Measurements from ENCODE around the gene GRIK2. TPM values are rescaled to one million over a fixed set of nuclear protein-coding genes. Genes with fewer than 3 reads are reported as not detected.

GRIK2 gene
- total RNA-seq, 5 donors from 2014 or later (not counting 1 experiment from before 2014, with no cell fraction given): 0.15 to 0.19 TPM; not detected in 3

- no peaks in the 10 kb centered on the region for H3K9me3 ChIP-seq
- ChIA-PET POLR2A (no interaction called here), CTCF (no interaction called here)
- no peak overlapping the region for H3K27ac Mint-ChIP-seq
- H3K4me3 Mint-ChIP-seq: no peak overlapping the region
- no peaks in the 10 kb centered on the region for H3K27me3 ChIP-seq (replicated peaks in 1 of 2; ENCODE audit: control insufficient read depth in 2 of 2, extremely low read depth in 1 of 2, insufficient read depth in 2 of 2, low read length in 1 of 2)
- H3K4me1 Mint-ChIP-seq: no peaks in the 10 kb centered on the region
- H3K9me3 Mint-ChIP-seq: peaks cover 5 to 12% (median 7%) of the 10 kb centered on the region in 3 donors
- no CpG with 5 or more reads among the region's 2 CpGs for WGBS (ENCODE audit: insufficient coverage)
- H3K27me3 Mint-ChIP-seq: no peaks in the 10 kb centered on the region
- no peak overlapping the region for H3K4me3 ChIP-seq (ENCODE audit: control insufficient read depth in 1 of 2, extremely low read depth in 1 of 2, low read length in 1 of 2)
- ATAC-seq (replicated peaks in 1 of 4) (no peak), DNase-seq (no peak)
- H3K27ac ChIP-seq (ENCODE audit: low read length): no peak overlapping the region
- no peaks in the 10 kb centered on the region for H3K4me1 ChIP-seq (ENCODE audit: control insufficient read depth in 1 of 2, extremely low read depth in 1 of 2, insufficient read depth in 2 of 2, low read length in 2 of 2)
- no peaks in the 10 kb centered on the region for H3K36me3 Mint-ChIP-seq
- no peaks in the 10 kb centered on the region for H3K36me3 ChIP-seq (ENCODE audit: control insufficient read depth in 2 of 2, extremely low read depth in 1 of 2, insufficient read depth in 1 of 2, low read length in 1 of 2)
These were observed 337.4 kb downstream of the GRIK2 start for GRCh38 chr6:101730954-101731353.

- Histone ChIP-seq H3K9me3 (no peaks in the 10 kb centered on the region), H3K36me3 (ENCODE audit: control insufficient read depth in 2 of 2, extremely low read depth in 1 of 2, insufficient read depth in 1 of 2, low read length in 1 of 2) (no peaks in the 10 kb centered on the region), H3K4me3 (ENCODE audit: control insufficient read depth in 1 of 2, extremely low read depth in 1 of 2, low read length in 1 of 2) (no peak overlapping the region), H3K27me3 (replicated peaks in 1 of 2; ENCODE audit: control insufficient read depth in 2 of 2, extremely low read depth in 1 of 2, insufficient read depth in 2 of 2, low read length in 1 of 2) (no peaks in the 10 kb centered on the region), H3K27ac (ENCODE audit: low read length) (no peak overlapping the region), H3K4me1 (ENCODE audit: control insufficient read depth in 1 of 2, extremely low read depth in 1 of 2, insufficient read depth in 2 of 2, low read length in 2 of 2) (no peaks in the 10 kb centered on the region)
- ChIA-PET CTCF (no interaction called here), POLR2A (no interaction called here)
- Mint-ChIP-seq H3K36me3 (no peaks in the 10 kb centered on the region), H3K27me3 (no peaks in the 10 kb centered on the region), H3K4me1 (no peaks in the 10 kb centered on the region), H3K9me3 (peaks cover 7 to 18% (median 8%) of the 10 kb centered on the region in 3 donors), H3K4me3 (no peak overlapping the region), H3K27ac (no peak overlapping the region)
- ATAC-seq (replicated peaks in 1 of 4) (no peak), DNase-seq (no peak)
These were observed 340.4 kb downstream of the GRIK2 start for GRCh38 chr6:101733899-101734298.

DNA sequence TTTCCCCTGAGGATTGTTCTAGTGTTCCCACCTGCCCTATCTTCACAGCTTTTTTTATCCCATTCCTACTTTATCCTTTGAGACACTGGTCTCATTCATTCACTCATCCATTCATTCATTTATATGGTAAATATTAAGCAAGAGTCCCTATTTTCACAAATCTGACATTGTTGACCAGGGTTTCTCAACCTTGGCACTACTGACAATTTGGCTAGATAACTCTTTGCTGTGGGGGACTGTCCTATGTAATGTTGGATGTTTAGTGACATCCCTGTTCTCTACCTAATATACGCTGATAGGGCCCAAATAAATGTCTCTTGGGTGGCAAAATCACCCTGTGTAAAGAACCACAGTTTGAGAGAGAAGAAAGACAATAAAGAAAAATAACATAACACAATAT is 345.0 kb downstream of the GRIK2 start:
- Histone ChIP-seq H3K4me3 (ENCODE audit: control insufficient read depth in 1 of 2, extremely low read depth in 1 of 2, low read length in 1 of 2) (no peak overlapping the region), H3K9me3 (no peaks in the 10 kb centered on the region), H3K27ac (ENCODE audit: low read length) (no peak overlapping the region), H3K36me3 (ENCODE audit: control insufficient read depth in 2 of 2, extremely low read depth in 1 of 2, insufficient read depth in 1 of 2, low read length in 1 of 2) (no peaks in the 10 kb centered on the region), H3K4me1 (ENCODE audit: control insufficient read depth in 1 of 2, extremely low read depth in 1 of 2, insufficient read depth in 2 of 2, low read length in 2 of 2) (no peaks in the 10 kb centered on the region), H3K27me3 (replicated peaks in 1 of 2; ENCODE audit: control insufficient read depth in 2 of 2, extremely low read depth in 1 of 2, insufficient read depth in 2 of 2, low read length in 1 of 2) (no peaks in the 10 kb centered on the region)
- CTCF ChIA-PET: no interaction called here
- Mint-ChIP-seq H3K27ac (no peak overlapping the region), H3K4me1 (no peaks in the 10 kb centered on the region), H3K9me3 (peaks cover 11 to 18% (median 12%) of the 10 kb centered on the region in 3 donors), H3K36me3 (no peaks in the 10 kb centered on the region), H3K27me3 (no peaks in the 10 kb centered on the region), H3K4me3 (no peak overlapping the region)
- POLR2A ChIA-PET: no interaction called here
- ATAC-seq (replicated peaks in 1 of 4): no peak
- WGBS (ENCODE audit: insufficient coverage): no CpG with 5 or more reads among the region's 1 CpG
- no peak for DNase-seq

- no peak overlapping the region for H3K4me3 ChIP-seq (ENCODE audit: control insufficient read depth in 1 of 2, extremely low read depth in 1 of 2, low read length in 1 of 2)
- no peaks in the 10 kb centered on the region for H3K4me1 ChIP-seq (ENCODE audit: control insufficient read depth in 1 of 2, extremely low read depth in 1 of 2, insufficient read depth in 2 of 2, low read length in 2 of 2)
- H3K36me3 ChIP-seq (ENCODE audit: control insufficient read depth in 2 of 2, extremely low read depth in 1 of 2, insufficient read depth in 1 of 2, low read length in 1 of 2): no peaks in the 10 kb centered on the region
- Mint-ChIP-seq H3K4me1 (no peaks in the 10 kb centered on the region), H3K4me3 (no peak overlapping the region), H3K27ac (no peak overlapping the region), H3K27me3 (no peaks in the 10 kb centered on the region), H3K36me3 (no peaks in the 10 kb centered on the region), H3K9me3 (peaks cover 6 to 8% (median 8%) of the 10 kb centered on the region in 3 donors)
- H3K27me3 ChIP-seq (replicated peaks in 1 of 2; ENCODE audit: control insufficient read depth in 2 of 2, extremely low read depth in 1 of 2, insufficient read depth in 2 of 2, low read length in 1 of 2): no peaks in the 10 kb centered on the region
- POLR2A ChIA-PET: no interaction called here
- no peak for ATAC-seq (replicated peaks in 1 of 4)
- WGBS (ENCODE audit: insufficient coverage): 38% methylated on average over 1 of the region's 2 CpGs
- DNase-seq: no peak
- CTCF ChIA-PET: no interaction called here
- H3K9me3 ChIP-seq: no peaks in the 10 kb centered on the region
- no peak overlapping the region for H3K27ac ChIP-seq (ENCODE audit: low read length)
These were observed 347.1 kb downstream of the GRIK2 start for GRCh38 chr6:101740631-101741030.

DNA sequence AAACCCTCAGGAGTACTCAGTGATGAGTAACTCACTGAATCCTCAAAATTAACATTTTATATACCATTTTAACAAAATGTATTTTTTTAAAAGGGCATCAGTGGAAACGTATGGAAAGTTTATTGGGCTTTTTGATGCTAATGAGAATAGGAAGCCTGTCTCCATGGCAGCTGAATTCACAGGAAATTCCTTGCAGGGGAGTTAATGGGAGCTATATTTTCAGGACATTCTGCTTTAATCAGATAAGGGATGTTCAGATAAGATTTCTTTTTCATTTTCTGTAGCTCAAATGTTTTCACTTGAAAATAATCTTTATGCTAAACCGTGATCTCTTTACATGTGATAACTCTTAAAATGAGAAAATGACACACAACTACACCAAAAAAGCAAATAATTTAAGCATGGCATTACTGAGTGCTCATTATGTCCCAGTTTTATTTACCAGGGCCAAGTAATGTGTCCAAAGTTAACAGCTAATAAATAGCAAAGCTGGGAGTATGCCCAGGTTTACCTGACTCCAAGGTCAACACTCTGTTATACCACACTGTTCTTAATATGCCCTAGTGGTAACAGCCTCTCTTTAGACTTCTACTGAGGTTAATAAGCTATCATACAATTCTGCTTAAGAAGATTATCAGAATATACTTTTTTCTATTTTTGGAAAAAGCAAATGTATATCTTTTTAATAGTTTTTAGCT is 348.1 kb downstream of the GRIK2 start:
- no peak overlapping the region for H3K27ac Mint-ChIP-seq
- WGBS (ENCODE audit: insufficient coverage): no CpG with 5 or more reads among the region's 2 CpGs
- ATAC-seq (replicated peaks in 1 of 4): no peak
- Histone ChIP-seq H3K36me3 (ENCODE audit: control insufficient read depth in 2 of 2, extremely low read depth in 1 of 2, insufficient read depth in 1 of 2, low read length in 1 of 2) (no peaks in the 10 kb centered on the region), H3K4me1 (ENCODE audit: control insufficient read depth in 1 of 2, extremely low read depth in 1 of 2, insufficient read depth in 2 of 2, low read length in 2 of 2) (no peaks in the 10 kb centered on the region), H3K9me3 (no peaks in the 10 kb centered on the region), H3K27ac (ENCODE audit: low read length) (no peak overlapping the region), H3K4me3 (ENCODE audit: control insufficient read depth in 1 of 2, extremely low read depth in 1 of 2, low read length in 1 of 2) (no peak overlapping the region), H3K27me3 (replicated peaks in 1 of 2; ENCODE audit: control insufficient read depth in 2 of 2, extremely low read depth in 1 of 2, insufficient read depth in 2 of 2, low read length in 1 of 2) (no peaks in the 10 kb centered on the region)
- H3K9me3 Mint-ChIP-seq: peaks cover 5 to 7% (median 7%) of the 10 kb centered on the region in 3 donors
- DNase-seq: no peak
- ChIA-PET CTCF (no interaction called here), POLR2A (no interaction called here)
- H3K27me3 Mint-ChIP-seq: no peaks in the 10 kb centered on the region
- H3K4me3 Mint-ChIP-seq: no peak overlapping the region
- no peaks in the 10 kb centered on the region for H3K4me1 Mint-ChIP-seq
- no peaks in the 10 kb centered on the region for H3K36me3 Mint-ChIP-seq

- POLR2A ChIA-PET: no interaction called here
- H3K4me1 ChIP-seq (ENCODE audit: control insufficient read depth in 1 of 2, extremely low read depth in 1 of 2, insufficient read depth in 2 of 2, low read length in 2 of 2): no peaks in the 10 kb centered on the region
These were observed 353.7 kb downstream of the GRIK2 start for GRCh38 chr6:101747160-101747559.

DNA sequence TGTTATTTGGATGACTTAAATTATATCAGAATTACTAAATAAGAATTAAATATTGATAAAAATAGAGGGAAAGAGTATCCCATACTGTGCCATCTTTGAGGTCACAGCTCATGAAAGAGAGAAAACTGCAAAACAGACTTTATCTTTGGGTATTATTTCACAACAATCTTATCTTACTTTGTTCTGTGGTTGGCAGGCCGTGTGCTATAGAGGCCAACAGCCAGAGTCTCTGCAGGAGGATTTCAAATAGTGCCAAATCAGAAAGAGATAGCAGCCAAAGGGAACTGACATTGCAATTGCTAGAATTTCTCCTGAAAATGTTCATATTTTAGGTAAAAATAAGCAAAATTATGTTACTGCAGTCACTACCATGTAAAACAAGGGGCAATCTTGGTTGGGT is 354.2 kb downstream of the GRIK2 start:
- no peaks in the 10 kb centered on the region for H3K27me3 Mint-ChIP-seq
- H3K27ac Mint-ChIP-seq: no peak overlapping the region
- DNase-seq: no peak
- Histone ChIP-seq H3K27ac (ENCODE audit: low read length) (no peak overlapping the region), H3K4me1 (ENCODE audit: control insufficient read depth in 1 of 2, extremely low read depth in 1 of 2, insufficient read depth in 2 of 2, low read length in 2 of 2) (no peaks in the 10 kb centered on the region), H3K36me3 (ENCODE audit: control insufficient read depth in 2 of 2, extremely low read depth in 1 of 2, insufficient read depth in 1 of 2, low read length in 1 of 2) (no peaks in the 10 kb centered on the region), H3K4me3 (ENCODE audit: control insufficient read depth in 1 of 2, extremely low read depth in 1 of 2, low read length in 1 of 2) (no peak overlapping the region), H3K9me3 (no peaks in the 10 kb centered on the region), H3K27me3 (replicated peaks in 1 of 2; ENCODE audit: control insufficient read depth in 2 of 2, extremely low read depth in 1 of 2, insufficient read depth in 2 of 2, low read length in 1 of 2) (no peaks in the 10 kb centered on the region)
- H3K4me3 Mint-ChIP-seq: no peak overlapping the region
- no peaks in the 10 kb centered on the region for H3K36me3 Mint-ChIP-seq
- CTCF ChIA-PET: no interaction called here
- peaks cover 0 to 4% (median 0%) of the 10 kb centered on the region in 3 donors for H3K9me3 Mint-ChIP-seq
- no peaks in the 10 kb centered on the region for H3K4me1 Mint-ChIP-seq
- no peak for ATAC-seq (replicated peaks in 1 of 4)
- POLR2A ChIA-PET: no interaction called here
- 57% methylated on average over 1 of the region's 1 CpG for WGBS (ENCODE audit: insufficient coverage)

More at GRCh38 chr6:101747160-101747559, 353.7 kb downstream of the GRIK2 start:
- H3K27ac ChIP-seq (ENCODE audit: low read length): no peak overlapping the region
- ATAC-seq (replicated peaks in 1 of 4) (no peak), DNase-seq (no peak)
- no peaks in the 10 kb centered on the region for H3K4me1 Mint-ChIP-seq
- no peak overlapping the region for H3K4me3 ChIP-seq (ENCODE audit: control insufficient read depth in 1 of 2, extremely low read depth in 1 of 2, low read length in 1 of 2)
- CTCF ChIA-PET: no interaction called here
- H3K27ac Mint-ChIP-seq: no peak overlapping the region
- no peaks in the 10 kb centered on the region for H3K9me3 ChIP-seq
- peaks cover 0 to 4% (median 2%) of the 10 kb centered on the region in 3 donors for H3K9me3 Mint-ChIP-seq
- H3K27me3 Mint-ChIP-seq: no peaks in the 10 kb centered on the region
- H3K27me3 ChIP-seq (replicated peaks in 1 of 2; ENCODE audit: control insufficient read depth in 2 of 2, extremely low read depth in 1 of 2, insufficient read depth in 2 of 2, low read length in 1 of 2): no peaks in the 10 kb centered on the region
- H3K36me3 ChIP-seq (ENCODE audit: control insufficient read depth in 2 of 2, extremely low read depth in 1 of 2, insufficient read depth in 1 of 2, low read length in 1 of 2): no peaks in the 10 kb centered on the region
- H3K36me3 Mint-ChIP-seq: no peaks in the 10 kb centered on the region
- no peak overlapping the region for H3K4me3 Mint-ChIP-seq
